Epithelial cell of esophagus (primary cell): Measurements from ENCODE around the gene ZFP36.

Experiments
- DNase-seq: peaks from one replicate; pipeline ENCODE4 v3.0.0; 2010; ENCODE audit warnings: low read depth
- H3K4me3 ChIP-seq: 2 replicates; pipeline ENCODE4 v1.5.1; 2011; ENCODE audit warnings: mild to moderate bottlenecking, low read length, control low read depth
- TF ChIP-seq, protein P1 (sequence below): IDR thresholded peaks from 2 replicates; pipeline ENCODE4 v1.5.1; 2011; ENCODE audit warnings: low read depth, mild to moderate bottlenecking, low read length, control low read depth, inconsistent platforms; ENCODE audit not compliant: insufficient read depth; ENCODE audit errors: missing control alignments

ZFP36 gene

GRCh38 chr19:39407660-39408391 is 1.2 kb downstream of the ZFP36 start:
- TF ChIP-seq, protein P1, sequence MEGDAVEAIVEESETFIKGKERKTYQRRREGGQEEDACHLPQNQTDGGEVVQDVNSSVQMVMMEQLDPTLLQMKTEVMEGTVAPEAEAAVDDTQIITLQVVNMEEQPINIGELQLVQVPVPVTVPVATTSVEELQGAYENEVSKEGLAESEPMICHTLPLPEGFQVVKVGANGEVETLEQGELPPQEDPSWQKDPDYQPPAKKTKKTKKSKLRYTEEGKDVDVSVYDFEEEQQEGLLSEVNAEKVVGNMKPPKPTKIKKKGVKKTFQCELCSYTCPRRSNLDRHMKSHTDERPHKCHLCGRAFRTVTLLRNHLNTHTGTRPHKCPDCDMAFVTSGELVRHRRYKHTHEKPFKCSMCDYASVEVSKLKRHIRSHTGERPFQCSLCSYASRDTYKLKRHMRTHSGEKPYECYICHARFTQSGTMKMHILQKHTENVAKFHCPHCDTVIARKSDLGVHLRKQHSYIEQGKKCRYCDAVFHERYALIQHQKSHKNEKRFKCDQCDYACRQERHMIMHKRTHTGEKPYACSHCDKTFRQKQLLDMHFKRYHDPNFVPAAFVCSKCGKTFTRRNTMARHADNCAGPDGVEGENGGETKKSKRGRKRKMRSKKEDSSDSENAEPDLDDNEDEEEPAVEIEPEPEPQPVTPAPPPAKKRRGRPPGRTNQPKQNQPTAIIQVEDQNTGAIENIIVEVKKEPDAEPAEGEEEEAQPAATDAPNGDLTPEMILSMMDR, result no peak
- peak overlapping the region; percentile 98 for H3K4me3 ChIP-seq
- DNase-seq, result peak; percentile 57

DNA sequence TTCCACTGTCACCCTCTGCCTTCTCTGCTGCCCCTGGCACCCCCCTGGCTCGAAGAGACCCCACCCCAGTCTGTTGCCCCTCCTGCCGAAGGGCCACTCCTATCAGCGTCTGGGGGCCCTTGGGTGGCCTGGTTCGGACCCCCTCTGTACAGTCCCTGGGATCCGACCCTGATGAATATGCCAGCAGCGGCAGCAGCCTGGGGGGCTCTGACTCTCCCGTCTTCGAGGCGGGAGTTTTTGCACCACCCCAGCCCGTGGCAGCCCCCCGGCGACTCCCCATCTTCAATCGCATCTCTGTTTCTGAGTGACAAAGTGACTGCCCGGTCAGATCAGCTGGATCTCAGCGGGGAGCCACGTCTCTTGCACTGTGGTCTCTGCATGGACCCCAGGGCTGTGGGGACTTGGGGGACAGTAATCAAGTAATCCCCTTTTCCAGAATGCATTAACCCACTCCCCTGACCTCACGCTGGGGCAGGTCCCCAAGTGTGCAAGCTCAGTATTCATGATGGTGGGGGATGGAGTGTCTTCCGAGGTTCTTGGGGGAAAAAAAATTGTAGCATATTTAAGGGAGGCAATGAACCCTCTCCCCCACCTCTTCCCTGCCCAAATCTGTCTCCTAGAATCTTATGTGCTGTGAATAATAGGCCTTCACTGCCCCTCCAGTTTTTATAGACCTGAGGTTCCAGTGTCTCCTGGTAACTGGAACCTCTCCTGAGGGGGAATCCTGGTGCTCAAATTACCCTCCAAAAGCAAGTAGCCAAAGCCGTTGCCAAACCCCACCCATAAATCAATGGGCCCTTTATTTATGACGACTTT is 2.0 kb downstream of the ZFP36 start:
- TF ChIP-seq, protein P1, result no peak
- peak; percentile 64 for DNase-seq

GRCh38 chr19:39409208-39410016 is 2.8 kb downstream of the ZFP36 start:
- TF ChIP-seq, protein P1, result no peak
- DNase-seq, result peak; percentile 98
- H3K4me3 ChIP-seq, result peak overlapping the region; percentile 98

More for the DNA sequence above, 2.0 kb downstream of the ZFP36 start:
- H3K4me3 ChIP-seq, result peak overlapping the region; percentile 98

DNA sequence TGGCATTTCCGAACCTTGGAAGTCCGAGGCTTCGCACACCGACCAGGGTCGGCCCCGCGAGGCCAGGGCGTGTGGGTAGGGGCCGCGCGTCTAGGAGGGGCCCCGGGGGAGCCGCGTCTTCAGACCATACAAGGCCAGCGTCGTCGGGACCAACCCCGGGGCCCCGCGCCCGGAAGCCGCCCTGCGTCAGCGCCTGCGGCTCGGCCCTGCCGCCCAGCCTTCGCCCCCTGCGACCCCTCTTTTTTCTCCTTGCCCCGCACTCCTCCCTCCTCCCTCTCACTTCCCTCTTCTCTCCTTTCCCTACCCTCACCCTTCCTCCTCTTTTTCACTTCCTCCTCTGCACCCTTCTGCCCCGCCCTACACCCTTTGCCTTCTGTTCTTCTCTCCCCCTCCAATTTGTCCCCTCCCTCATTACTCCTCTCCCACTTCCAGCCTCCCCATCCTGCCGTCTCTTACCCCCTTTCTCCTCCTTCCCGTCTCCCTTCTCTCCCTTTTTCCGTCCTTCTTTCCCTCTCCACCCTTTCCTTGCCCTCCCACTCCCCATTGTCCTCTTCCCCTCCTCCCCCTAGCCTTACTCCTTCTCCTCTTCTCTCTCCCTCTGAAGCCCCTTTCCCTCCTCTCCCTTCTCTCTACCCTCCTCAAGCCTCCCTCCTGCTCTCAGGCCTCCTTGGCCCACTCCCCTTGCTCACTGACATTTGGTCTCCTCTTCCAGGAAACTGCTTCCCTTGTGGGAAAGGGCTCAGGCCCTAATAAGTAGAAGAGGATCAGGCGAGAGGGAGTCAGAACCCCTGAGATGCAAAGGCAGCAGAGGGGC is 3.6 kb downstream of the ZFP36 start:
- TF ChIP-seq, protein P1, result no peak
- DNase-seq, result no peak
- peak overlapping the region; percentile 41 for H3K4me3 ChIP-seq

DNA sequence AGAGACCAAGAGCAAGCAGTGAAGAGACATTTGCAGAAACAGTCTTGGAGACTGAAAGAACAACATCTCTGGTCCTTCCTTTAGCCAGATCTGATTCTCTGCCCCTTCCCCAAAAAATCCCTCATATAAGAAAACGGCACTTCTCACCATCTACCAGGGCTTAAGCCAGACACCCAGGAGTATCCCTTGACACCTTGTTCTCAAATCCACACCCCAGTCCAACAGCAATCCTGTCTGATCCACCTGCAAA is 4.1 kb downstream of the ZFP36 start:
- TF ChIP-seq, protein P1, result no peak
- H3K4me3 ChIP-seq, result no peak overlapping the region
- DNase-seq, result peak; percentile 31

DNA sequence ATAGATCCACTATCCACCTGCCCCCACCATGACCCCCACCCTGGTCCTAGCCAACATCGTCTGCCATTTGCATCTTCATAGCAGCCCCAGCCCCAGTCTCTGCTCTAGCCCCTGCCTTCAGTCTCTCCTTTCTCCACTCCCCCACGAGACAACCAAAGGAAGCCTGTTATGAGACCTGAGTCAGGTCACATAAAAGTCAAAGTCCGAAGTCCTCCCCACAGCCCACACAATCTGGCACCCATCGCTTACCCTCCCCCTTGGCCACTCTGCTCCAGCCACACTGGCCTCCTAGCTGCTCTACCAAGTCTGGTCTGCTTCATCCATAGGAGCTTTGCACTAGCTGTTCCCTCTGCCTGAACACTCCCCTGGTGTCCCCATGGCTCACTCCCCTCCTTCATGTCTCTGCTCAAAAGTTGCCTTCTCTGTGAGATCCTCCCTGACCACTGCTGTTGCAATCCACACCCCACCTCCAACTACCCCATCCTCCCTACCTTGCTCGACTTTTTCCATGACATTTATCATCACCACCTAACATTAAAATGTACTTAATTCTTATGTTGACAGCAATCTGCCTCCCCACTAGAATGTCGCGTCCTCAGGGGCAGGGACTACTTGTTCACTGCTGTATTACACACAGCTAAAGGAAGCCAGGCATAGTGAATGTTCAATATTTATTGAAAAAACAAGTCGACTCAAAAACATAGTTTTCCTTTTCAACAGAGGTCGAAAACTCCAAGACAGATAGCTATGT is 4.6 kb downstream of the ZFP36 start:
- peak overlapping the region; percentile 41 for H3K4me3 ChIP-seq
- TF ChIP-seq, protein P1, result no peak
- peak; percentile 55 for DNase-seq
